Measurements from ENCODE around the gene ABCA4.

DNA sequence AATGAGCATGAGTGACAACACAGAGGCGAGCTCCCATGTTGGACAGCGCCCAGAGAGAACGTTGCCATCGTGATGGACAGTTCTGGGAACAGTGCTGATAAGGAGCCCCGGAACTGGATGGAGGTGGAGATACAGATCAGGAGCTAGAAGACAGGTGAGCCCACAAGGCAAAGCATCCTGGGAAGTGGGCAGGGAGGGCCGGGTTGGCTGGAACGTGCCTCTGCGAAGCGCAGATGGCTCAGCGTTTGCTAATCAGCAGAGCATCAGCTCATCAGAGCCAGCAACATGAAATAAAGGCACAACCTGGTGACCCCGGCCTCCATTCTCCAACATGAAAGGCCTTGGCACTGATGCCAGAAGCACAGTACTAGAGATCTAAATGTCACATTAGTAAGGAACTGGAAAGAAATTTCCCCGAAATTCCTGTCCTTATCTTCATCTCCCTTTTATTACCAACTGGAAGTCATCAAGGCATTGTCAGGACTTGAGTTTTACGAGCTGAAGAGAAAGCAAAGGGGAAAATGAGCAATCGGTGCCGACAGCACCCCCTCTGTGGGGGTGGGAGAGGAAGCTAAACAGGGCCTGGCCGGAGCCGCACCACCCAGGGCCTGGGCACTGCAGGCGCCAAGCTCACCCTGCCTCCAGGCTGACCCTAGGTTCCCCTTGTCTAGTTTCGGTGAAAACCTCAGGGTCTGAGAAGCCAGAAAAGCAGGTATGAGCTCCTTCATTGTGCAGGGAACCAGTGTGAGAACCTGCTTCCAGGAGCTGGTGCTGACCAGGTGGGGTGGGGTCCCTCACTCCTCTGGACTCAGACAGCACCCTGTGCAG is 19.9 kb downstream of the ABCA4 start:
- TF ChIP-seq, protein P1, sequence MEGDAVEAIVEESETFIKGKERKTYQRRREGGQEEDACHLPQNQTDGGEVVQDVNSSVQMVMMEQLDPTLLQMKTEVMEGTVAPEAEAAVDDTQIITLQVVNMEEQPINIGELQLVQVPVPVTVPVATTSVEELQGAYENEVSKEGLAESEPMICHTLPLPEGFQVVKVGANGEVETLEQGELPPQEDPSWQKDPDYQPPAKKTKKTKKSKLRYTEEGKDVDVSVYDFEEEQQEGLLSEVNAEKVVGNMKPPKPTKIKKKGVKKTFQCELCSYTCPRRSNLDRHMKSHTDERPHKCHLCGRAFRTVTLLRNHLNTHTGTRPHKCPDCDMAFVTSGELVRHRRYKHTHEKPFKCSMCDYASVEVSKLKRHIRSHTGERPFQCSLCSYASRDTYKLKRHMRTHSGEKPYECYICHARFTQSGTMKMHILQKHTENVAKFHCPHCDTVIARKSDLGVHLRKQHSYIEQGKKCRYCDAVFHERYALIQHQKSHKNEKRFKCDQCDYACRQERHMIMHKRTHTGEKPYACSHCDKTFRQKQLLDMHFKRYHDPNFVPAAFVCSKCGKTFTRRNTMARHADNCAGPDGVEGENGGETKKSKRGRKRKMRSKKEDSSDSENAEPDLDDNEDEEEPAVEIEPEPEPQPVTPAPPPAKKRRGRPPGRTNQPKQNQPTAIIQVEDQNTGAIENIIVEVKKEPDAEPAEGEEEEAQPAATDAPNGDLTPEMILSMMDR (IDR thresholded peaks at IDR 0.05), result no peak
- no peak for TF ChIP-seq POLR2A (IDR thresholded peaks at IDR 0.05)
